GM21528 (cell line): ENCODE data around the gene OTOS.

Experiments
- ATAC-seq: cut with Tn5 transposase; IDR thresholded peaks from one replicate; pipeline ENCODE4 v1.9.1; 2021; ENCODE audit warnings: mild to moderate bottlenecking, moderate library complexity; ENCODE audit not compliant: unreplicated experiment, low FRiP score

Gene OTOS

GRCh38 chr2:240138254-240138984 is 2.0 kb downstream of the OTOS start:
- no peak for ATAC-seq

DNA sequence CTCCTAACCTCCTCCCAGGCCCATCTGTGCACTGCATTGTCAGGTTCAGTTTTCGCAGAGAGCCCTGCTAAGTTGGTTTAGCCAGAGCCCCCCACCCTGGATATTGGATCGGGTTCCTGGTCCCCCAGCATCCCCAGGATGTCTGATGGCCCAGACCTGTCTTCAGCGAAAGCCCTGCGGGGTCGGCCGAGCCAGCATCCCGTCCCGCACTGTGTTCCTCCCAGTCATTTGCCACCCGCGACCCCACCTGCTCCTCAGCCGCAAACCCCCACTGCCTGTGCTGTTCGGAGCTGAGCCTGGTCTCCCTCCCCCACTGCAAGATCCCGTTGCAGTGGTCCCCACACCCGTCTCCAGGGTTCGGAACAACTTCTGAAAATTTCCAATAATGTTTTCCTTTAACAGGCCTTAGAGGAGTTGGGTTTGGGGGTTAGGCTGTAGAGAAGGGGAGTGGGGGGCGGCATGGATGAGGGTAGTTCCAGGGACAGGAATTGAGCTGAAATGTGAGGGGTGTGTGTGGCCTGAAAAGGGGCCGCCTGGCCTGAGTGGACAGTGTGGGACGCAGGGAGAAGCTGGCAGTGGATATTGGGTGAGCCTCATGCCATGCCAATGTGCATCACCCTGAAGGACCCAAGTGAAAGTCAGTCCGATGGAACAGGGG is 2.7 kb downstream of the OTOS start:
- ATAC-seq: no peak

GRCh38 chr2:240136671-240137292 is 3.7 kb downstream of the OTOS start:
- ATAC-seq: peak; percentile 19

GRCh38 chr2:240136013-240136670 is 4.3 kb downstream of the OTOS start, which contains the start of gene COPS9:
Gene COPS9 (minus strand): TSS chr2:240136305. CDS start chr2:240136284, 21 bp downstream.
- ATAC-seq: peak; percentile 83

GRCh38 chr2:240135706-240136012 is 4.8 kb downstream of the OTOS start:
- peak; percentile 45 for ATAC-seq

GRCh38 chr2:240134956-240135520 is 5.4 kb downstream of the OTOS start:
- no peak for ATAC-seq

- ATAC-seq: no peak
Measured at GRCh38 chr2:240134466-240134865, 6.0 kb downstream of the OTOS start.

GRCh38 chr2:240133401-240133800 is 7.1 kb downstream of the OTOS start:
- no peak for ATAC-seq

DNA sequence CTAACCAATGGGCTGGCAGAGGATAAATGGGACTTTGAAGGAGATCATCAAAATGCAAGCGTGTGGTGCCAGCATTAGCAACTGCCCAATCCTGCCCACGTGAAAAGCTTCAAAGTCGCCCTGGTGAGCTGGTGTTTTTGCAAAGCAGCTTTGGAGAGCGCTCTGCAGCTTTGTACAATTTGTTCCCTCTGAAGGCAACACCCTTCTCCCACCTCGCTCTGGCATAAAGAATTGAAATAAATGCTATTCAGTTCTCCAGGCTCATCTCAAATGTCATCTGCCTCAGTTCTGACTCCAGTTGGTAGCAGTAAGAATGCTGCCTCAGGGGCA is 7.8 kb downstream of the OTOS start:
- ATAC-seq: no peak

GRCh38 chr2:240131941-240132650 is 8.4 kb downstream of the OTOS start:
- ATAC-seq: no peak

DNA sequence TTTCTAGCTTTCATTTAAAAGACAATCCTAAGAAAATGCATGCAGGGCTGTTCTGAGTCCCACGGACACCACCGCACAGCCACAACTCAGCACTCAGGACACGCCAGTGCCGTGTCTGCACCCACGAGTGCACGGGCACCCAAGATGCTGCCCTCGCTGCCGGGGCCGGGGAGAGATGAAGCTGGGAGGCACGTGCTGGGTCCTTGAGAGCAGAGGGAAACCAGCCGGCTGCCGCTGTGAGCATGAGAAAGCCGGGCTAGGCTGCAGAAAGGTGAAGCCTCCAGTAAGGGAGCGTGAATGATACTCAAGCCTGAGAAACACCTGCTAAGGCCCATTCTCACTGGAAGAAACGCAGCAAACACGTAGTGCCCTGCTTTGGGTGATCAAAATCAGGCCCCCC is 9.2 kb downstream of the OTOS start:
- no peak for ATAC-seq

DNA sequence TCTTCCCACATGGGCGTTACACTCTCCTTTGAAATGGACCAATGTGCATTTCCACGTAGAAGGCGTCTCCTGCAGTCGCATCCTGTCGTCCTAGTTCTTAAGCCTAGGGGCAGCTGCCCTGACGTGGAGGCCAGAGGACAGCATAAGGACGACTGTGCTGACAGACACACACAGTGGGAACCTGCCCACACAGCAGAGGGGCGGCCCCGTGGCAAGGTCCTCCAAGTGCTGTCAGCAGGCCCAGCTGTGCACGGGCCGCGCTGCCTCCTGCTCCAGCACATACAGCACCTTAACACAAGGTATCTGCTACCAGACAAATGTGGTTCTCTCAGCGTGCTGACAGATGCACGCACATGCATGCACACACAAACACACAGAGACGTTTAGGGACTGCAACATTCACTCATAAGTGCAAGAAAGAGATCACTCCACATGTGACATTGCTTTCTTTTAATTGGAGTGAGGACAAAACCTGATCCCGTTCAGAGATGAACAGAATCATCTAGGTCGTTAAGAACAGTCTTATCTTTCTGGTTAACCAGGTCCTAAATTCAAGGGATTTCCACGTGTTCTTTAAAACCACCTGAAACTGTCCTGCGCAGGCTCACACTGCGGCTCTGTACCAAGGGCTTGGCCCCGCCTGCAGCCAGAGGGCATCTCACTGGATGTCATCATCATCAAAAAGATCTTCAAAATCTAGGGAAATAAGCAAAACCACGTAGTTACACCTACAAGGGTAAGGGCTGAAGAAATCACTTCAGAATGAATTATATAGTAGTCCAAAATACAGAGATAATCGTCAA is 9.9 kb downstream of the OTOS start:
- ATAC-seq: no peak

GRCh38 chr2:240129731-240130392 is 10.6 kb downstream of the OTOS start:
- no peak for ATAC-seq

DNA sequence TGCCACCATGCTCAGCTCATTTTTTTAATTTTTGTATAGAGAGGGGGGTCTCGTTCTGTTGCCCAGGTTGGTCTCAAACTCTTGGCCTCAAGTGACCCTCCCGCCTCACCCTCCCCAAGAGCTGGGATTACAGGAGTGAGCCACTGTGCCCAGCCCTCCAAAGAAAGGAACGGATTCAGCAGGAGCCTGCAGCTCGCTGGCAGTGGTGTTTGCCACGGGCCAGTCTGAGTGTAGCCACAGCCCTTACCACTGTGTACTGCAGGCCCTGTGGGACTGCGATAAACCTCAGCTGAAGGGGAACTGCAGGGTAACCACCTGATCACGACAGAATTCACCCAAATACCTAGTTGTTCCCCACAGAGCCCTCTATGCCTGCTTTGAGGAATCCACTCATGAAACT is 11.1 kb downstream of the OTOS start:
- no peak for ATAC-seq

- ATAC-seq: no peak
Measured at GRCh38 chr2:240128608-240129145, 11.8 kb downstream of the OTOS start.

GRCh38 chr2:240127911-240128607 is 12.4 kb downstream of the OTOS start:
- ATAC-seq: no peak

DNA sequence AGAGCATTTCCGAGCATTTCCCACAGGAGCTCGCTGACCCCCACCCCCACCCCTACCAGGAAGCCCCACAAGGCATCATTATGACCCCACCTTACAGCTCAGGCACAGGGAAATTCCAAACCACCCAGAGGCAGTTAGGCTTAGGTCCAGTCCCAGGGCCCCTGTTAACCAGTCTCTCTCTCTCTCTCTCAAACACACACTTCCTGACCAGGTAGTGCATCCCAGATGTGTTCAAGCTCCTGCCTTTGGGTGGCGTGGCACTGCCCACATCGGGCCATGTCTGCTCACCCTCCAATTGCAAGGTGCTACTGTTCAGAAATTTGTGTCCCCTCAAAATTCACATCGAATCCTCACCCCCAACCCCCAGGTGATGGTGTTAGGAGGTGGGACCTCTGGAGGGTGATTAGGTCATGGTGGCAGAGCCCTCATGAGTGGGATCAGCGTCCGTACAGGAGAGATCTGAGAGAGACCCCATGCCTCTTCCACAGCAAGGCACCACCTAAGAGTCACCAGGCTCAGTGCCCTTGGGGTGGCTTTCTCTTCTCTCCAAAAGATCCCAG is 13.2 kb downstream of the OTOS start:
- no peak for ATAC-seq

GRCh38 chr2:240126731-240127130 is 13.7 kb downstream of the OTOS start:
- ATAC-seq: no peak
